ENCODE results near the gene SPDL1.

- no peak for TF ChIP-seq CTCF (IDR thresholded peaks at IDR 0.05; ENCODE audit: insufficient read depth, low read length, poor library complexity, severe bottlenecking)
- no peak for TF ChIP-seq EZH2phosphoT487 (conservative IDR thresholded peaks at IDR 0.05; ENCODE audit: low read length)
These were observed 7.4 kb upstream of the SPDL1 start for GRCh38 chr5:169576181-169576598.

Measured in SU-DHL-6 (cell line).